UCSD-AML1 (cell line): ENCODE measurements around the gene SLC25A21.
"Not testable (repeated sequence)": the region's sequence is repeated elsewhere in the genome, so short reads cannot be mapped to it uniquely, and the experiment has no call there.

Experiments
- DNase-seq: peaks from one replicate; lab custom pipeline; 2025; ENCODE audit not compliant: unreplicated experiment; lab: John Stamatoyannopoulos, UW

SLC25A21 gene

DNA sequence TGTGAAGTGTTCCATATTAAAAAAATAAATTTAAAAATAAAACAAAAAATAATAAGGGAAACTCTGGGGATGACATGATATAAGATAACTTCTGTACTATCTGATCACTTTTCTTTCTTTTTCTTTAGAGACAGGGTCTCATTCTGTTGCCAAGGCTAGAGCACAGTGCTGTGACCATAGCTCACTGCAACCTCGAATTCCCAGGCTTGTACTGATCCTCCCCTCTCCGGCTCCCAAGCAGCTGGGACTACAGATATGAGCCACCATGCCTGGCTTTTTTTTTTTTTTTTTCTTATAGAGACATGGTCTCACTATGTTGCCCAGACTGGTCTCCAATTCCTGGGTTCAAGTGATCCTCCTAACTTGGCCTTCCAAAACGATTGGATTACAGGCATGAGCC lies 14.9 kb upstream of the SLC25A21 start:
- no peak for DNase-seq

DNA sequence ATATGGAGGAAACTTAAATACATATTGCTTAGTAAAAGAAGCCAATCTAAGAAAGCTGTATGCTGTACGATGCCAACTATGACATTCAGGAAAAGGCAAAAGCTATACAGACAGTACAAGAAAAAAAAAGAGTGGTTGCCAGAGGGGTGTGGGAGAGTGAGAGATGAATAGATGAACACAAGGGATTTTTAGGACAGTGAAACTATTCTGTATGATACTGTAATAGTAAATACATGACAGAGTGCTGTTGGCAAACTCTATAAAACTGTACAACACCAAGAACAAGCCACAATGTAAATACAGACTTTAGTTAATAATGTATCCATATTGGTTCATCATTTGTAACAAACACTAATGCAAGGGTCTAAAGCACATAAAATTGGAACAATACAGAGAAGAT lies 14.5 kb upstream of the SLC25A21 start:
- DNase-seq, result no peak

DNA sequence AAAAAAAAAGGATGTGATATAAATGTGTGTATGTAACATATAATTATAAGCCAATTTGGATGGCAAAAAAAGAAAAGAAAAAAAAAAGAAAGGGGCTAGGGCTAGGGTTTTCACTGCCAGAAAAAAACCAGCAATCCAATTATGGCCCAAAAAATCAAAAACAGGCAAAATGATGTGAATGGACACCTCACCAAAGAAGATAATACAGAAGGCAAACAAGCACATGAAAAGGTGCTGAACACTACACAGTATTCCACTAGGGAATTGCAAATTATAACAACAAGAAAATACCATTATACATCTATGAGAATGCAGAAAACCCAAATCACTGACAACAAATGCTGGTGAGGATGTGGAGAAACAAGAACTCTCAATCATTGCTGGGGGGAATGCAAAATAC lies 13.3 kb upstream of the SLC25A21 start:
- DNase-seq, result no peak

DNA sequence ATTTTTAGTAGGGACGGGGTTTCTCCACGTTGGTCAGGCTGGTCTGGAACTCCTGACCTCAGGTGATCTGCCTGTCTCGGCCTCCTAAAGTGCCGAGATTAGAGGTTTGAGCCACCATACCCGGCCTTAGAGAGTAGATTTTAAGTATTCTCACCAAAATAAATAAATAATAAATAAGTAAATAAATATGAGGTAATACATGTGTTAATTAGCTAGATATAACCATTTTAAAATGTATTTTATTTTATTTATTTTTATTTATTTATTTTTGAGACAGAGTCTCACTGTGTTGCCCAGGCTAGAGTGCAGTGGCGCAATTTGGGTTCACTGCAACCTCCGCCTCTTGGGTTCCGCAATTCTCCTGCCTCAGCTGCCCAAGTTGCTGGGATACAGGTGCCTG lies 12.1 kb upstream of the SLC25A21 start:
- not testable (repeated sequence) for DNase-seq

DNA sequence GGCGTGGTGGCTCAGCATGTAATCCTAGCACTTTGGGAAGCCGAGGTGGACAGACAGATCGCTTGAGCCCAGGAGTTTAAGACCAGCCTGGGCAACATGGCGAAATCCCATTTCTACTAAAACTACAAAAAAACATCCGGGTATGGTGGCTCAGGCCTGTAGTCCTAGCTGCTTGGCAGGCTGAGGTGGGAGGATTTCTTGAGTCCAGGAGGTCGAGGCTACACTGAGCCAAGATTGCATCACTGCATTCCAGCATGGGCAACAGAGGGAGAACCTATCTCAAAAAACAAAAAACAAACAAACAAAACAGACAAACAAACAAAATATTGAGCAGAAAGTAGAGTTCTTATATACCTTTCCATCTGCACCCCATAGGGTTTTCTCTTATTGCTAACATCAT lies 9.0 kb upstream of the SLC25A21 start:
- no peak for DNase-seq

DNA sequence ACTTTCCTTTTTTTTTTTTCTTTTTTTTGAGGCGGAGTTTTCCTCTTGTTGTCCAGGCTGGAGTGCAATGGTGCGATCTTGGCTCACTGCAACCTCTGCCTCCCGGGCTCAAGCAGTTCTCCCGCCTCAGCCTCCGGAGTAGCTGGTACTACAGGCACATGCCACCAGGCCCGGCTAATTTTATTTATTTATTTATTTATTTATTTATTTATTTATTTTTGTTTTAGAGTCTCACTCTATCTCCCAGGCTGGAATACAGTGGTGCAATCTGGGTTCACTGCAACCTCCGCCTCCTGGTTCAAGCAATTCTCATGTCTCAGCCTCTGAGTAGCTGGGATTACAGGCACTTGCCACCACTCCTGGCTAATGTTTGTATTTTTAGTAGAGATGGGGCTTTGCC lies 8.5 kb upstream of the SLC25A21 start:
- not testable (repeated sequence) for DNase-seq

DNA sequence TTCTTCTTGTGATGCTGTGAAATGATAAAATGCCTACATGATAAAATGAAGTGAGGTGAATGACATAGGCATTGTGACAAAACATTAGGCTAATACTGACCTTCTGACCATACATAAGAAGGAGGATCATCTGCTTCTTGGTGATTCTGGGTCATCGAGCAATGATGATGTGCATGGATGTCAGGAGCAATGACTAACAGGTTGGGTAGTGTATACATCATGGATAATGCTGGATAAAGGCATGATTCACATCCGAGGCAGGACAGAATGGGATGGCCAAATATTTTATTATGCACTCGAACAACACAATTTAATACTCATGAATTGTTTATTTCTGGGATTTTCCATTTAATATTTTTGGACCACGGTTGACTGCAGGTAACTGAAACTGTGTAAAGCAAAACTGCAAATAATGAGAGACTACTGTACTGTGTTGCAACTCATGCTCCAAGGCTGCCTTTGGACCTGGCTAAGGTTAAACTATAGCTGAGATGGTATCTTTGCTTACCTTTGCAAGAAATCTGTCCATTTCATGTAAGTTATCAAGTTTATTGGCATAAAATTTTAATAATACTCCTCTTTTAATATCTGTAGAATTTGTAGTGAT lies 7.6 kb upstream of the SLC25A21 start:
- no peak for DNase-seq

DNA sequence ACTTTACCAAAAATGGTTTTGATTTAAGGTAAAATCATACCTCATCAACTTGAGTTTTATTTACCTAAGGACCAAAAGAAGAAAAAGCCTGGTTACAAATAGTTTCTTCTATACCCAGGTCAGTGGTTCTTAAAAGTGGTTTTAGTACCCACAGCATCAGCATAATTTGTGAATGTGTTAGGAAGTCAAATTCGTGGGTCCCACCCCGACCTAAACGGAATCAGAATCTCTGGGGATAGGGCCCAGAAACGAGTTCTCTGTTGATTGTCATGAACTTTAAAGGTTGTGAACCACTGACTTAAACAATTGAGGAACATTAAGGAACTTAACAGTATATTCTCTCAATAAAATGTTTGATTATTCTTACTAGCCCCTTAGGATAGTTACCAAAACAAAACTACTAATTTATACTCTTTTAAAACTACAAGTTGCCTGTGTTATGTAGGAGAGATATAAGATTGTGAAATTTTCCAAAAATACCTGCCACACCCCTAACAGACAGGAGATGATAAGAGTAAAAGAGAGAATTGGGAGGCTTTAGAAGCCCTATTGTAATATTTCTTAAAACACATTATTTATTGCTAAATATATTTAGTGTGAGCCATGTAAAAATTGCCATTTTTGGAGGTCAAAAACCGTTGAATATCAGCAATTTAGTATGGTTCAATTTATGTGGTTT lies 669 bp upstream of the SLC25A21 start:
- no peak for DNase-seq

DNA sequence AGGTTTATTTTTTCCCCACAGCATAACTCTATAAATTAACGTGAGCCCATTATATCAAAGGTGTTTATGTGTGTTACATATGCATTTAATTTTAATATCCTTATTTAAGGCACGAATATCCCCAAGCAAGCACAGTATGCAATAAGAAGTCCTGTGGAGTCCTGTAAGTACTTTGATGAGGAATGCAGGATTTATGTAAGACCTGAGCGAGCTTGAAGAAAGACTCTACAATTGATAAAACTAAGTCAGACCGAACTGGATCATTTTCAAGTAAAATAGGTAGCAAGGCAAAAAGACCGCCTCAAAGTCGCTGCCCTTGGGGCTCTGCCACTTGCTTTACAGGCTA lies 755 bp downstream of the SLC25A21 start:
- DNase-seq, result no peak

DNA sequence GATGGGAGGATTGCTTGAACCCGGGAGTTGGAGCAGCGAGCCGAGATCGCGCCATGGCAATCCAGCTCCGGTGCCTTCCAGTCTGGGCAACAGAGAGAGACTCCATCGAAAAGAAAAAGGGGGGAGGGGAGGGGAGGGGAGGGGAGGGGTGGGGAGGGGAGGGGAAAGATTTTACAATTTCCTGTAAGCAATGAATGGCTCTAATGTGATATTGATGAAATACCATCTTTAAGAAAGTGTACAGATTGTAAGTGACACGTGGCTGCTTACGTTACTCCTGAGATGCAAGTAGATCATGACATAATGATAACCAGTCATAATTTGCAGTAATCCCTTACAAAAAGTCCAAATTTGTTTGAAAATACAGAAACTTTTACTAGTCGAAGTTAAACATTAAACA lies 1.4 kb downstream of the SLC25A21 start:
- no peak for DNase-seq

DNA sequence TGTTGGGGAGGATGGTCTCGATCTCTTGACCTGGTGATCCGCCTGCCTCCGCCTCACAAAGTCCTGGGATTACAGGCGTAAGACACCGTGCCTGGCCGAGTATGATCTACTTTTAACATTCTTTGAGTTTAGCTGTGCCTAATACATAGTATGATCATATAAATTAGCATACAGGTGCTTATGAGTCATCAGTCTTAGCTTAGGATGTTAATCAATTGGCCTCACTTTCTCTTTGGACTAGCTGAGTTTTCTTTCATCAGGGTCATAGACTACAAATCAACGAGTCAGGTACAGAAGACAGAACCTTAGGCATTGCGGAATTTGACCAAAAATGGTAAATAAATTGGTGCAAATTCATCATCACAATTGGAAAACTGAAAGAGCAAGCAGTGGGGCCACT lies 2.2 kb downstream of the SLC25A21 start:
- DNase-seq, result no peak

DNA sequence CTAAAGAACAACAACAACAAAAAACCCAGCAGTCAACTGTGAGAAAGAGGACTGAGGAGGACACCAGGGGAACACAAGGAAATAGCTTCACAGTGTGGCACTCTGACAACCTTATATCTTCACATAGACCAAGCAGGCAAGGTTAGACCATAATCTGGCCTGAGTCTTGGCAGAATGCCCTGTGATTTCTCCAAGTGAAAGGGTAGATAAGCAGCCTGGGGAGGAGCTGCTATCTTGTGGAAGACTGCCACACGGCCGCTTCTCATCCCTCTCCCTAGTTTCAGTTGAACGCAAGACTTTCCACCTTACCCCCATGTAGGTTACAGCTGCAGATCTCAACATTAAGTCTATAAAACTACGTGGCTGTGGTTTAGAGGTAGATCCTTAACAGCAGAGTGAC lies 3.7 kb downstream of the SLC25A21 start:
- no peak for DNase-seq

DNA sequence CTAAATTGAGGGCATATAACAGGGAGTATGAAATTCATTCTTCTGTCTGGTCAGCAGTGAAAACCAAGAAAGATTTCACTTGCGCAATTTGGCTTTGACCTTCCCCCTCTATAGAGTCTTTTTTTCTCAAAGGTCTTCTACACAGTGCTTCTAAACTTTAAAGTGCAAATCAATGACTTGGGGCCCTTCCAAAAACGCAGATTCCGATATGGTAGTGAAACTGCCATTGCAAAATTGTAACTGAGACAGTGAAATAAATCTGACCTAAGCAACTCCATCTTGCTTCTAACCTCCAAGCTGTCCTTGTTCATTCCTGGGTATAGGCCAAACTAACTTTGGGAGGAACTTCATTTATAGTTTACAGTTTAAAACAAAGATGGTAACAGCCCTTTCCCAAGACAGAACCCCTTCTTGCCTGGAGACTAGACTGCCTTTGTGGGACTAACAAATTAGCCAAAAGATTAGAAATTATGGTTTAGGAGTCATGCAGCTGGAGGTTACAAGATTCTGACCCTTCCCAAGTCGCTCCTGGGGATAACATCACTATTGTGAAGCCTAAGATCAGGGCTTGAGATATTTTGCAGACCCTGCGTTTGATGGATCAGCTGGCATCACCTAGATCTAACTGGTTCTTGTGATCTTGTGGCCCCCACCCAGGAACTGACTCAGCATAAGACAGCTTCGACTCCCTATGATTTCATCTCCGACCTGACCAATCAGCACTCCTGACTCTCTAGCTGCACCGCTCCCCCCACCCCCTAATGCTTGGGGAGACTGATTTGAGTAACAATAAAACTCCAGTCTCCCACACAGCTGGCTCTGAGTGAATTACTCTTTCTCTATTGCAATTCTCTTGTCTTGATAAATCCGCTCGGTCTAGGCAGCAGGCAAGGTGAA lies 5.0 kb downstream of the SLC25A21 start:
- no peak for DNase-seq

DNA sequence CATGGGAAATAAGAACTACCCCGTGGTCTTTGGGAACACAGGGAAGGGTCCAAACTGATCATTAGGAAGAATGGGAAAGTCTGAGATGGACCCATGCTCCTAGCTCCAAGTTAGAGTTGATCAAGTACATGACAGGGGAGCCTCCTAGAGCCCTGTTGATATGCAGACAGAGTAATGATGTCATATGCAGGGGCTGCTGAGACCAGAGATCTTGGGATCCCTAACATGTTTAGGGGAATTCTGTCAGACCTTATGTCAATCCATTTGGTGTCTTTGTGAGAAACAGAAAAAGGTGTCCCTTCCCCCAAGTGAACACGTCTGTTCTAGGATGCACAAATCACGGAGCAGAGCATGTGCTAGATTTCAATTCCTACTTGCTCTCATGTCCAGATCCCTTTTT lies 6.6 kb downstream of the SLC25A21 start:
- DNase-seq, result no peak

DNA sequence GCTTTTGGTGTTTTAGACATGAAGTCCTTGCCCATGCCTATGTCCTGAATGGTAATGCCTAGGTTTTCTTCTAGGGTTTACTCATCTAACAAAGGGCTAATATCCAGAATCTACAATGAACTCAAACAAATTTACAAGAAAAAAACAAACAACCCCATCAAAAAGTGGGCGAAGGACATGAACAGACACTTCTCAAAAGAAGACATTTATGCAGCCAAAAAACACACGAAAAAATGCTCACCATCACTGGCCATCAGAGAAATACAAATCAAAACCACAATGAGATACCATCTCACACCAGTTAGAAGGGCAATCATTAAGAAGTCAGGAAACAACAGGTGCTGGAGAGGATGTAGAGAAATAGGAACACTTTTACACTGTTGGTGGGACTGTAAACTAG lies 10.1 kb downstream of the SLC25A21 start:
- not testable (repeated sequence) for DNase-seq

DNA sequence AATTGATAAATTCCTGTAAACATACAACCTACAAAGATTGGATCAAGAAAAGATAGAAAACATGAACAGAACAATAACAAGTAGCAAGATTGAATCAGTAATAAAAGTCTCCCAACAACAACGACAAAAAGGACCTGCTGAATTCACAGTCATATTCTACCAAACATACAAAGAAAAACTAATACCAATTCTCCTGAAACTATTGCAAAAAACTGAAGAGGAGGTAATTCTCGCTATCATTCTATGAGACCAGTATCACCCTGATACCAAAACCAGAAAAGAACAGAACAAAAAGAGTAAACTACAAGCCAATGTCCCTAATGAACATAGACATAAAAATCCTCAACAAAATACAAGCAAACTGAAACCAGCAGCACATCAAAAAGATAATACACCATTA lies 14.4 kb downstream of the SLC25A21 start:
- DNase-seq, result no peak

DNA sequence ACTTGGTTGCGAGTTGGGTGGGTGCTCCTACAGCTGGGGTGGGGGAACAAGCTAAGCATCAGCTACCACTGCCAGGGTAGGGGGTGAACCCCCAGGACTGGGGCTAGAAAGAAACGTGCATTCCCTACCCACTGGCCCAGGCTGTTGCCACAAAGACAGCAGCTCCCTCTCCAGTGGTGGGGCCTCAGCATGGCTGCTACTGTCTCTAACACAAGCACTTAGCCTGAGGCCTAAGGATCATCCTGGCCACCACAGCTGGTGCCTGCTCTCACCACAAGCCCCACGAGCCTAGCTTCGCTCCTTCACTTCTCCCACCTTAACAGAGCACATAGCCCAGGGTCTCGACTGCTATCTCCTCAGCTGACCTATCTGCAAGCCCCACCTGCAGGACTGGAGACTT lies 18.9 kb downstream of the SLC25A21 start:
- no peak for DNase-seq

DNA sequence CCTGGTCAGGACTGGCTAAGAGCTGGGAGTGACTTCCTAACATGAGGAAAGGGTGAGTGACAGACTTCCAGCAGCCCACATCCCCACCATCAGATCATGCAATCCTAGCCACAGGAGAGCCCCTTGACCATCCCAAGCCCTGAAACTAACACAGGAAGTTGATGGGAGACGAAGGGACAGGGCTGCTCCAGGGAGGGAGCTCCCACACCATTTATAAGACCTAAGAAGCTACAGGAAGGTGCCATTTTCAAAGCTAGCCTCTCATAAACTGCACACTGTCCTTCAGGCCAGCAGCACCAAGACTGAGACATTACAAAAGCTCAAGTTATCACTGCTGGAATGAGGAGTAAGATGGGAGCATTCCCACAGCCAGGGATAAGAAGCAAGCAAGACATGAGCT lies 19.4 kb downstream of the SLC25A21 start:
- no peak for DNase-seq

DNA sequence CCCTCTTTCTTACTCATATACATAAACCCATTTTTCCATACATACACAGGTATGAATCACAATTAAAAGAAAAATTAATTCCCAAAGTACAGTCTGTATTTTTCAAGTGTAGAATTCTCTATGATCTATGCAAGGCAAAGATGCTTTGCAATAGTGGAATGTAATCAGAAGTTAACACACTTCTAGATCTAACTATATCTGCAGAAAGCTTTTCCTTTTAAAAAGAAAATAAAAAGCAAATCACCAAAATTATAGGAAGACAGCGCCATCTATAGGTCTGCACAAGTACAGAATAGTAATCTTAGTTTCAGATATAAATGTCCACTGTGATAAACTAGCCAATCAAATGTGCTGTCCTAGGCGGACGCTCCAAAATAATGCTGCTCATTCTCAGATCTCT lies 22.0 kb downstream of the SLC25A21 start:
- DNase-seq, result no peak

DNA sequence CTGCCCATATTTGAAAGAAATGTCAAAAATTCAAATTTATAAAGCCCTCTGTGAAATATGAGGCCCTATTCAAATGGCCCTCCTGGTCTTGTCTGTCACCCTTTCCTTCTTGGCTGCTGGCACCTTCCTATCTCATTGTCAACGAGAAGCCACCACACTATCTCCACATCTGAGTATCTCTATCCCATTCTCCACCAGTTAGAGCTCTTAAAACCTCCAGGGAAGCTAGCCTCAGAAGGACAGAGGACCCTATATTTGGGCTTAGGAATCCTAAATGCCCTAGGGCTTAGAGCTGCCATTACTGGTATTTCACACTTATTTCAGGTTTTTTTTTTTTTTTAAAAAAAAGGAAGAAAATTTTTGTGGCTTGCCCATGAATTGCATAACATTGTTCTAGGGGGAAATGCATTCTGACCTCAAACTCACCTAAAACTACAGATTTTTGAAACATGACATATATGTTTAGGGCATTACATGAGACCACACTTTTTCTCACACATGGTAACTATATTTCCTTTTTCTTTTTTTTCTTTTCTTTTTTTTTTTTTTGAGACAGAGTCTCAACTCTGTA lies 25.0 kb downstream of the SLC25A21 start:
- DNase-seq, result no peak

DNA sequence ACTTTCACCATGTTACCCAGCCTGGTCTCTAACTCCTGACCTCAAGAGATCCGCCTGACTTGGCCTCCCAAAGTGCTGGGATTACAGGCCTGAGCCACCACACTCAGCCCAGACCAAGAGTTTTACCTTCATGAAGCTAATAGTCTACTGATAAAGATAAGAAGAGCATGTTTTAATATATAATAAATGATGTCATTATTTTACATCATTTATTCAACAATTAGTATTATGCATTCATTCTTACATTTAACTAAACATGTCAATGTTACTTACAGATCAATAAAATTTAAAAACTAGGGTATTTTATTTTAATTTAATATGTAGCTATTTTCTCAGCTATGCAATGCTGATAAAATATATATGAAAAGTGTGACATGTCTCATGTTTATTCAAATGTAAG lies 26.0 kb downstream of the SLC25A21 start:
- DNase-seq, result not testable (repeated sequence)

DNA sequence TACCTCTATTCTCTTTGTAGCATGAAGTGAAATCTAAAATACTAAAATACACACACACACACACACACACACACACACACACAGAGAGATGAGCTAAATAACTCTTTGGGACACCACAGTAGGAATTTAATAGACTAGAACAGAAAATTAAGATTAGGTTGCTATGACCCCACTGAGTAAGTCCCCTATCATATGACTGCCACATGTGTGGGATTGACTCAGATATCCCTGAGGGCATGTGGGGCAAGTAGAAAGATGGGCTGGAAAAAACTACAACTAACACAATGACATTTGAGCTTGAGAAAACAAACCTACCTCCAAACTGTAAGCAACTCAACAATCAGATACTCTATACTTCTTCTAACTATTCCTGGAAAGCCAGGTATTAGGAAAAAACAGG lies 27.0 kb downstream of the SLC25A21 start:
- DNase-seq, result no peak
